WTC11 (cell line): ENCODE results near the gene FBXL7.

ENCODE experiments used
- CREB1 ChIP-seq: sonication (generic); formaldehyde crosslinking; IDR thresholded peaks from 2 replicates; pipeline ENCODE4 v1.8.0; 2023; ENCODE audit warnings: mild to moderate bottlenecking, missing genetic modification reagents
- FOXK1 ChIP-seq: sonication (generic); formaldehyde crosslinking; IDR thresholded peaks from 2 replicates; pipeline ENCODE4 v1.8.0; 2022; ENCODE audit warnings: mild to moderate bottlenecking, moderate library complexity, missing genetic modification reagents
- NFYB ChIP-seq: sonication (generic); formaldehyde crosslinking; conservative IDR thresholded peaks from 2 replicates; pipeline ENCODE4 v1.8.0; 2022; ENCODE audit warnings: low read depth, missing genetic modification reagents
- TF ChIP-seq, protein P1 (sequence below): fragments of 200-600 bp; IDR thresholded peaks from 2 replicates; pipeline ENCODE4 v1.8.0; 2022; ENCODE audit warnings: antibody characterized with exemption
- TF ChIP-seq, protein P2 (sequence below): sonication (generic); formaldehyde crosslinking; IDR thresholded peaks from 2 replicates; pipeline ENCODE4 v1.8.0; 2022; ENCODE audit warnings: mild to moderate bottlenecking, missing genetic modification reagents
- TF ChIP-seq, protein P3 (sequence below): sonication (generic); formaldehyde crosslinking; IDR thresholded peaks from 2 replicates; pipeline ENCODE4 v1.8.1; 2023; ENCODE audit warnings: mild to moderate bottlenecking, moderate library complexity, missing genetic modification reagents
- TF ChIP-seq, protein P4 (sequence below): sonication (generic); formaldehyde crosslinking; IDR thresholded peaks from 2 replicates; pipeline ENCODE4 v1.8.0; 2022; ENCODE audit warnings: missing genetic modification reagents
- TF ChIP-seq, protein P5 (sequence below): sonication (generic); formaldehyde crosslinking; conservative IDR thresholded peaks from 2 replicates; pipeline ENCODE4 v1.8.1; 2022; ENCODE audit warnings: mild to moderate bottlenecking, missing genetic modification reagents

DNA sequence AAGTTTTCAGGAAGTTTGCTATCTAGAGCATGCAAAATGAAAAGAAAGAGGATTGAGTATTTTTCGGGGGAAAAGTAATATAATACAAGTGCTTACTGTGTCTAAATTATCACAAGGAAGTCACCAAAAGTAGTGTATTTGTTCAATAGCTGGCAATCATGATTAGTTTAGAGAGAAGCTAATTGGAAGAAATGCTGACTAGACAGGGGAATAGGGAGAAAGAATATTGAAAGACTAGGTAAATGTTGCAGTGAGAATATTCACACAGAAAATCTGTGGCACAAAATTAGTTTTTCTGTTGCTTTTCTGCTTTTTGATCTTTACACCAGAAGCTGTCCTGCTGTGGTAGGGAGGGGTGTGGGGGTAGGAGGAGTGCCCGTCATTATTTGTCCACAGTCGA lies 440.9 kb downstream of the FBXL7 start:
- no peak for TF ChIP-seq FOXK1 (CRISPR knock-in tag)
- TF ChIP-seq, protein P1, sequence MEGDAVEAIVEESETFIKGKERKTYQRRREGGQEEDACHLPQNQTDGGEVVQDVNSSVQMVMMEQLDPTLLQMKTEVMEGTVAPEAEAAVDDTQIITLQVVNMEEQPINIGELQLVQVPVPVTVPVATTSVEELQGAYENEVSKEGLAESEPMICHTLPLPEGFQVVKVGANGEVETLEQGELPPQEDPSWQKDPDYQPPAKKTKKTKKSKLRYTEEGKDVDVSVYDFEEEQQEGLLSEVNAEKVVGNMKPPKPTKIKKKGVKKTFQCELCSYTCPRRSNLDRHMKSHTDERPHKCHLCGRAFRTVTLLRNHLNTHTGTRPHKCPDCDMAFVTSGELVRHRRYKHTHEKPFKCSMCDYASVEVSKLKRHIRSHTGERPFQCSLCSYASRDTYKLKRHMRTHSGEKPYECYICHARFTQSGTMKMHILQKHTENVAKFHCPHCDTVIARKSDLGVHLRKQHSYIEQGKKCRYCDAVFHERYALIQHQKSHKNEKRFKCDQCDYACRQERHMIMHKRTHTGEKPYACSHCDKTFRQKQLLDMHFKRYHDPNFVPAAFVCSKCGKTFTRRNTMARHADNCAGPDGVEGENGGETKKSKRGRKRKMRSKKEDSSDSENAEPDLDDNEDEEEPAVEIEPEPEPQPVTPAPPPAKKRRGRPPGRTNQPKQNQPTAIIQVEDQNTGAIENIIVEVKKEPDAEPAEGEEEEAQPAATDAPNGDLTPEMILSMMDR: no peak
- TF ChIP-seq, protein P2, sequence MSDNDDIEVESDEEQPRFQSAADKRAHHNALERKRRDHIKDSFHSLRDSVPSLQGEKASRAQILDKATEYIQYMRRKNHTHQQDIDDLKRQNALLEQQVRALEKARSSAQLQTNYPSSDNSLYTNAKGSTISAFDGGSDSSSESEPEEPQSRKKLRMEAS (CRISPR knock-in tag): no peak
- TF ChIP-seq NFYB (CRISPR knock-in tag): no peak
- TF ChIP-seq, protein P3, sequence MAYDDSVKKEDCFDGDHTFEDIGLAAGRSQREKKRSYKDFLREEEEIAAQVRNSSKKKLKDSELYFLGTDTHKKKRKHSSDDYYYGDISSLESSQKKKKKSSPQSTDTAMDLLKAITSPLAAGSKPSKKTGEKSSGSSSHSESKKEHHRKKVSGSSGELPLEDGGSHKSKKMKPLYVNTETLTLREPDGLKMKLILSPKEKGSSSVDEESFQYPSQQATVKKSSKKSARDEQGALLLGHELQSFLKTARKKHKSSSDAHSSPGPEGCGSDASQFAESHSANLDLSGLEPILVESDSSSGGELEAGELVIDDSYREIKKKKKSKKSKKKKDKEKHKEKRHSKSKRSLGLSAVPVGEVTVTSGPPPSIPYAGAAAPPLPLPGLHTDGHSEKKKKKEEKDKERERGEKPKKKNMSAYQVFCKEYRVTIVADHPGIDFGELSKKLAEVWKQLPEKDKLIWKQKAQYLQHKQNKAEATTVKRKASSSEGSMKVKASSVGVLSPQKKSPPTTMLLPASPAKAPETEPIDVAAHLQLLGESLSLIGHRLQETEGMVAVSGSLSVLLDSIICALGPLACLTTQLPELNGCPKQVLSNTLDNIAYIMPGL (CRISPR knock-in tag): no peak
- TF ChIP-seq, protein P4, sequence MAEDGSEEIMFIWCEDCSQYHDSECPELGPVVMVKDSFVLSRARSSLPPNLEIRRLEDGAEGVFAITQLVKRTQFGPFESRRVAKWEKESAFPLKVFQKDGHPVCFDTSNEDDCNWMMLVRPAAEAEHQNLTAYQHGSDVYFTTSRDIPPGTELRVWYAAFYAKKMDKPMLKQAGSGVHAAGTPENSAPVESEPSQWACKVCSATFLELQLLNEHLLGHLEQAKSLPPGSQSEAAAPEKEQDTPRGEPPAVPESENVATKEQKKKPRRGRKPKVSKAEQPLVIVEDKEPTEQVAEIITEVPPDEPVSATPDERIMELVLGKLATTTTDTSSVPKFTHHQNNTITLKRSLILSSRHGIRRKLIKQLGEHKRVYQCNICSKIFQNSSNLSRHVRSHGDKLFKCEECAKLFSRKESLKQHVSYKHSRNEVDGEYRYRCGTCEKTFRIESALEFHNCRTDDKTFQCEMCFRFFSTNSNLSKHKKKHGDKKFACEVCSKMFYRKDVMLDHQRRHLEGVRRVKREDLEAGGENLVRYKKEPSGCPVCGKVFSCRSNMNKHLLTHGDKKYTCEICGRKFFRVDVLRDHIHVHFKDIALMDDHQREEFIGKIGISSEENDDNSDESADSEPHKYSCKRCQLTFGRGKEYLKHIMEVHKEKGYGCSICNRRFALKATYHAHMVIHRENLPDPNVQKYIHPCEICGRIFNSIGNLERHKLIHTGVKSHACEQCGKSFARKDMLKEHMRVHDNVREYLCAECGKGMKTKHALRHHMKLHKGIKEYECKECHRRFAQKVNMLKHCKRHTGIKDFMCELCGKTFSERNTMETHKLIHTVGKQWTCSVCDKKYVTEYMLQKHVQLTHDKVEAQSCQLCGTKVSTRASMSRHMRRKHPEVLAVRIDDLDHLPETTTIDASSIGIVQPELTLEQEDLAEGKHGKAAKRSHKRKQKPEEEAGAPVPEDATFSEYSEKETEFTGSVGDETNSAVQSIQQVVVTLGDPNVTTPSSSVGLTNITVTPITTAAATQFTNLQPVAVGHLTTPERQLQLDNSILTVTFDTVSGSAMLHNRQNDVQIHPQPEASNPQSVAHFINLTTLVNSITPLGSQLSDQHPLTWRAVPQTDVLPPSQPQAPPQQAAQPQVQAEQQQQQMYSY (CRISPR knock-in tag): no peak
- no peak for TF ChIP-seq CREB1 (CRISPR knock-in tag)
- TF ChIP-seq, protein P5, sequence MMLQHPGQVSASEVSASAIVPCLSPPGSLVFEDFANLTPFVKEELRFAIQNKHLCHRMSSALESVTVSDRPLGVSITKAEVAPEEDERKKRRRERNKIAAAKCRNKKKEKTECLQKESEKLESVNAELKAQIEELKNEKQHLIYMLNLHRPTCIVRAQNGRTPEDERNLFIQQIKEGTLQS: no peak
